Measurements from ENCODE around the gene RIMS4. TPM values are rescaled to one million over a fixed set of nuclear protein-coding genes. Genes with fewer than 3 reads are reported as not detected.

RIMS4 gene
- total and polyA plus RNA-seq, 12 donors, result 0.04 to 0.42 (median 0.13) TPM; not detected in 5

DNA sequence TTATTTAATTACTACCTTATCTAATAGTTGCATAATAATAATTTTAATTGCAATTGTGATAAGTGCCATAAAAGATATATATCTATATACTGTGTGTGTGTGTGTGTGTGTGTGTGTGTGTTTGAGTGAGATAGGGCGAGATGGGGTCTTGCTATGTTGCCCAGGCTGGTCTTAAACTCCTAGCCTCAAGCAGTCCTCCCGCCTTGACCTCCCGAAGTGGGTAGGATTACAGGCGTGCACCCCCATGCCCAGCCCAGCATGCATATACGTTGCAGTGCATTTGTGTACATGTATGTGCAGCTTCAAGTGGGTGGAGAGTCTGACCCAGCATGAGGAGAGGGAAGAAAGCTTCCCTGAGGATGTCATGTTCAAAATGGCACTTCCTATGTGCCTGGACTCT is 4.6 kb upstream of the RIMS4 start:
- H3K36me3 ChIP-seq, result no peaks in the 10 kb centered on the region
- peaks cover under 1 to 26% (median 22%) of the 10 kb centered on the region in 7 donors for H3K27me3 ChIP-seq
- peaks cover 0 to 1% (median 0%) of the 10 kb centered on the region in 9 donors for H3K4me1 ChIP-seq
- ATAC-seq (no peak), DNase-seq (no peak)
- TF ChIP-seq, protein P1, sequence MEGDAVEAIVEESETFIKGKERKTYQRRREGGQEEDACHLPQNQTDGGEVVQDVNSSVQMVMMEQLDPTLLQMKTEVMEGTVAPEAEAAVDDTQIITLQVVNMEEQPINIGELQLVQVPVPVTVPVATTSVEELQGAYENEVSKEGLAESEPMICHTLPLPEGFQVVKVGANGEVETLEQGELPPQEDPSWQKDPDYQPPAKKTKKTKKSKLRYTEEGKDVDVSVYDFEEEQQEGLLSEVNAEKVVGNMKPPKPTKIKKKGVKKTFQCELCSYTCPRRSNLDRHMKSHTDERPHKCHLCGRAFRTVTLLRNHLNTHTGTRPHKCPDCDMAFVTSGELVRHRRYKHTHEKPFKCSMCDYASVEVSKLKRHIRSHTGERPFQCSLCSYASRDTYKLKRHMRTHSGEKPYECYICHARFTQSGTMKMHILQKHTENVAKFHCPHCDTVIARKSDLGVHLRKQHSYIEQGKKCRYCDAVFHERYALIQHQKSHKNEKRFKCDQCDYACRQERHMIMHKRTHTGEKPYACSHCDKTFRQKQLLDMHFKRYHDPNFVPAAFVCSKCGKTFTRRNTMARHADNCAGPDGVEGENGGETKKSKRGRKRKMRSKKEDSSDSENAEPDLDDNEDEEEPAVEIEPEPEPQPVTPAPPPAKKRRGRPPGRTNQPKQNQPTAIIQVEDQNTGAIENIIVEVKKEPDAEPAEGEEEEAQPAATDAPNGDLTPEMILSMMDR (IDR thresholded peaks at IDR 0.05), result no peak
- peaks cover 0 to 18% (median 7%) of the 10 kb centered on the region in 11 donors for H3K9me3 ChIP-seq
- WGBS, 2 donors, result 90 to 91% methylated on average over 5 of the region's 5 CpGs
- H3K4me3 ChIP-seq, result no peak overlapping the region
- H3K27ac ChIP-seq, result no peak overlapping the region
- intact Hi-C loops (cut with DNase I), result loop anchor here in 1 of 10 donors (5.0 kb wide), 1 partner anchor 68 kb away; the partner anchor contains the start of gene KCNK15

DNA sequence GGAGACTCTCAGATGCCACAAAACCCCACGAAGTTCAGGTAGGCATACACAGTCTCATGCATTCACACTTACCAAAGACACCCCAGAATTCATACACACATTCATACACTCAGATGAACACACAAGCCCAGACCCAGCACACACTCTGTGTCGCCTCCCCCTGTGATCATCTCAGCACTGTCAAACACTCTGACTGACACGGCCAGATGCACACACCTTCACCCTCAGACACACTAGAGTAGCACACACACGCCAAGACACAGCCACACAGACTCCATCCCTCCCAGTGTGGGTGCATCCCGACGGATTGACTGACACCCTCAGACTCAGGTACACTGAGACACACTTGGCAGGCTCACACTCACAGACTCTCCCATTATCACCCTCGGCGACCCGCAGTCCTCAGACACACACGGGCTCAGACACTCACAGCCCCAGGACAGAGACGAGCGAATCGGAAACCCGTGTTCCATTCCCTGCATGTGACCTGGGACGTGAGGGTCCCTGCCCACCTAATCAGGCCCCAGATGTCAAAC is 872 bp upstream of the RIMS4 start:
- ATAC-seq (peak in 1 of 8 donors; percentile 13), DNase-seq (no peak)
- H3K4me3 ChIP-seq, result peak overlapping the region in 1 of 10 donors; percentile 32
- intact Hi-C loops (cut with DNase I), result loop anchor here in 1 of 10 donors (5.0 kb wide), 1 partner anchor 64 kb away; the partner anchor contains the start of gene KCNK15
- H3K9me3 ChIP-seq, result peaks cover 0 to 18% (median 7%) of the 10 kb centered on the region in 11 donors
- TF ChIP-seq, protein P1 (IDR thresholded peaks at IDR 0.05), result no peak
- H3K27ac ChIP-seq, result no peak overlapping the region
- H3K36me3 ChIP-seq, result no peaks in the 10 kb centered on the region
- 81 to 84% methylated on average over 15 of the region's 15 CpGs for WGBS, 2 donors
- peaks cover 0 to 5% (median 0%) of the 10 kb centered on the region in 9 donors for H3K4me1 ChIP-seq
- peaks cover 8 to 62% (median 52%) of the 10 kb centered on the region in 7 donors for H3K27me3 ChIP-seq

DNA sequence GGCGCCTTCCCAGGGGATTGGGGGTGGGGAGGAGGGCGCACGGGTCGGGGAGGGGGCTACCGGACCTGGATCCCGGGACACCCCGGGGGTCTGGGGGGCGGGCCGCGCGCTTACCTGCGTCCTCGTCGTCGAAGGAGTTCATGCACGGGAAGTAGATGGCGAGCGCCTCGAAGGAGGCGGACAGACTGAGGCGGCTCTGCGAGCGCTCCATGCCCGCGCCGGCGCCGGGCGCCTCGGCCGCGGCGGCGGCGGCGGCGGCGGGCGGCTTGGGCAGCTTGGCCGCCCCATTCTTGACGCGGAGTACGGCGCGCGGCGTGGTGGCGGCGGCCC is 320 bp downstream of the RIMS4 start:
- DNase-seq (no peak), ATAC-seq (no peak)
- Histone ChIP-seq H3K4me3 (peak overlapping the region in 2 of 10 donors; percentile 7 to 14), H3K27me3 (peaks cover 8 to 74% (median 62%) of the 10 kb centered on the region in 7 donors), H3K36me3 (no peaks in the 10 kb centered on the region), H3K4me1 (peaks cover 0 to 5% (median 0%) of the 10 kb centered on the region in 9 donors), H3K27ac (no peak overlapping the region), H3K9me3 (peaks cover 0 to 18% (median 7%) of the 10 kb centered on the region in 11 donors)
- intact Hi-C loops (cut with DNase I), result loop anchor here in 1 of 10 donors (5.0 kb wide), 1 partner anchor 63 kb away; the partner anchor contains the start of gene KCNK15
- WGBS, 2 donors, result 0 to 1% methylated on average over 37 to 48 of the region's 49 CpGs
- TF ChIP-seq, protein P1 (IDR thresholded peaks at IDR 0.05), result no peak

DNA sequence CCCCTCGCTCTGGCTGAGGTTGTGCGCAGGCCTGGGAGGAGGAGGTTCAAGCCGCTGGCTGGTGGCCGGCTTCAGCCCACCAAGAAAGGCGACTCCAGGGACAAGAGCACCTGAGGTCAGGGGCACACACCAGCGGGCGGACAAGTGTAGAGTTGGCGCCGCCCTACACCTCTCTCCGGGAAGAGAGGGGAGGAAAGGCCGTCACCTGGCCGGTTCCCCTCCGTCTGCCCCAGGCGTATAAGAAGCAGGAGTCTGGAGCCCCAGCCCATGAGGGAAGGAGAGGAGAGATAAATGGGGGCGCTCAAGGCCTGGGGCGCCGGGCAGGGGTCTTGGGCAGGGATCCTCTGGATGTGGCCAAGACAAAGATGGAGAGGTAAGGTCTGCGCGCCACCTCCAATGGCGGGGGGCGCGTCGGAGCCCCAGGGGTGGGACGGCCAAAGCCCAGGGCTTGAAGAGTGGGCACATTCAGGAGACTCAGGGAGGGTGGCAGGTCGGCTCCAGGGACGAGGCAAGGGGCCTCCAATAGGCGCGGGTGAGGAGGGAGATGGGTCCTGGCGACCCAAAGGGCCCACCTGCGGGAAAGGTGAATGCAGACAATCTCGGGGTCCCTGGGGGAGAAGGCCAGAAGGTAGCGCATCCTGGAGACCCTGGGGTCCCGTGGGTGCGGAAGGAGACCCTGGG is 826 bp downstream of the RIMS4 start:
- peaks cover 0 to 18% (median 7%) of the 10 kb centered on the region in 11 donors for H3K9me3 ChIP-seq
- DNase-seq (no peak), ATAC-seq (no peak)
- H3K36me3 ChIP-seq, result no peaks in the 10 kb centered on the region
- intact Hi-C loops (cut with DNase I), result loop anchor here in 1 of 10 donors (5.0 kb wide), 1 partner anchor 62 kb away; the partner anchor contains the start of gene KCNK15
- H3K27me3 ChIP-seq, result peaks cover 8 to 79% (median 66%) of the 10 kb centered on the region in 7 donors
- peaks cover 0 to 5% (median 0%) of the 10 kb centered on the region in 9 donors for H3K4me1 ChIP-seq
- TF ChIP-seq, protein P1 (IDR thresholded peaks at IDR 0.05), result no peak
- peak overlapping the region in 2 of 10 donors; percentile 7 to 14 for H3K4me3 ChIP-seq
- WGBS, 2 donors, result 8 to 12% methylated on average over 31 to 34 of the region's 34 CpGs
- H3K27ac ChIP-seq, result no peak overlapping the region
